HG03442 (cell line): ENCODE data around the gene ATR.
"Not testable (repeated sequence)": the region's sequence is repeated elsewhere in the genome, so short reads cannot be mapped to it uniquely, and the experiment has no call there.

Source experiments
- ATAC-seq: cut with Tn5 transposase; IDR thresholded peaks from one replicate; pipeline ENCODE4 v1.9.1; 2021; ENCODE audit warnings: mild to moderate bottlenecking, moderate library complexity; ENCODE audit not compliant: unreplicated experiment

Gene ATR

DNA sequence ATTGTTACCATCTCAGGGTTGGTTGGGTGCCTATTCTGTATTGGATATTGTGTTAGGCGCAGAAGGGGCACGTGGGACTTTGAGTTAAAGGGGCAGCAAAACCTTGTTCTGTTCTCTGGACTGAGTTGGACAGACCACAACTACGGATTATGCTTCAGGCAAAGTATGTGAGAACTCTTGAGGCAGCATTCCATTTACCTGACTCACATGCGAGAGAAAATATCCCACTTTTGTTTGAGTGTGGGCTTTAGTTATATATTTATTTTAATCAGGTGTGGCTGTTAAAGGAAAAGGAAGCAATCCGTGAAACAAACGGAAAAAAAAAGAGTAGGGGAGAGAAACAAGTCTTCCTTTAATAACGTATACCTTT lies 17.0 kb upstream of the ATR start:
- no peak for ATAC-seq

DNA sequence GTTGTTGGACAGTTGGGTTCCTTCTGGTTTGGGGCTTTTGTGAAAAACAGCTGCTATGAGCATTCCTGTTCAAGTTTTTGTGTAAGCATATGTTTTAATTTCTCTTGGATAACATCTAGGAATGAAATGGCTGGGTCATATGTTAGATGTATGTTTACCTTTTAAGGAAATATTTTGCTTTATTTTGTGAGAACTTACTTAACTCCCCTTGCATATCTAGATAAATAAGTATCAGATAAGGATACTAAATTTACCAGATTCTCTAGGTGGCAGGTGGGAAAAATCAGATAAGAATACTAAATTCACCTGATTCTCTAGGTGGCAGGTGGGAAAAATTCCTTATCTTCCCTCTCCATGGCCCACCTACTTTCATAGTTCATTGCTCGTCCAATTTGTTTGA lies 16.6 kb upstream of the ATR start:
- ATAC-seq, result no peak

DNA sequence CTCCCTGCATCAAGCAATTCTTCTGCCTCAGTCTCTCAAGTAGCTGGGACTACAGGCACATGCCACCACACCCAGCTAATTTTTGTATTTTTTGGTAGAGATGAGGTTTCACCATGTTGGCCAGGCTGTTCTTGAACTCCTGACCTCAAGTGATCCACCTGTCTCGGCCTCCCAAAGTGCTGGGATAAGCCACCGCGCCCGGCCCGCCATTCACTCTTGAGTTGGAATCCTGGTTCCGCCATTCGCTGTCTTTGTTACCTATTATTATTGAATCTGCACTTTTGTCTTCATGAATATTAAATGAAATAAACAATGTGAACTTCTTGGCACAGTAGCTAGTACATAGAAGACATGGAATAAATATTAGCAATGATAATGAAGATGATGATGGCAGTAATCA lies 13.7 kb upstream of the ATR start:
- ATAC-seq, result not testable (repeated sequence)

- no peak for ATAC-seq
Measured at GRCh38 chr3:142588703-142589102, 10.2 kb upstream of the ATR start.

GRCh38 chr3:142586803-142587406 lies 8.4 kb upstream of the ATR start:
- no peak for ATAC-seq

GRCh38 chr3:142581070-142581469 lies 2.5 kb upstream of the ATR start:
- not testable (repeated sequence) for ATAC-seq

- no peak for ATAC-seq
Measured at GRCh38 chr3:142580061-142580423, 1.5 kb upstream of the ATR start.

- no peak for ATAC-seq
Measured at GRCh38 chr3:142577696-142578328, 721 bp downstream of the ATR start.

GRCh38 chr3:142576792-142577191 lies 1.7 kb downstream of the ATR start:
- no peak for ATAC-seq

GRCh38 chr3:142574665-142575064 lies 3.9 kb downstream of the ATR start:
- no peak for ATAC-seq

GRCh38 chr3:142574223-142574622 lies 4.3 kb downstream of the ATR start:
- not testable (repeated sequence) for ATAC-seq

GRCh38 chr3:142569422-142569821 lies 9.1 kb downstream of the ATR start:
- not testable (repeated sequence) for ATAC-seq

GRCh38 chr3:142568393-142569017 lies 10.0 kb downstream of the ATR start:
- ATAC-seq, result no peak

GRCh38 chr3:142566096-142566495 lies 12.4 kb downstream of the ATR start:
- no peak for ATAC-seq

GRCh38 chr3:142563496-142563997 lies 15.0 kb downstream of the ATR start:
- no peak for ATAC-seq

- no peak for ATAC-seq
Measured at GRCh38 chr3:142560118-142560517, 18.4 kb downstream of the ATR start.

DNA sequence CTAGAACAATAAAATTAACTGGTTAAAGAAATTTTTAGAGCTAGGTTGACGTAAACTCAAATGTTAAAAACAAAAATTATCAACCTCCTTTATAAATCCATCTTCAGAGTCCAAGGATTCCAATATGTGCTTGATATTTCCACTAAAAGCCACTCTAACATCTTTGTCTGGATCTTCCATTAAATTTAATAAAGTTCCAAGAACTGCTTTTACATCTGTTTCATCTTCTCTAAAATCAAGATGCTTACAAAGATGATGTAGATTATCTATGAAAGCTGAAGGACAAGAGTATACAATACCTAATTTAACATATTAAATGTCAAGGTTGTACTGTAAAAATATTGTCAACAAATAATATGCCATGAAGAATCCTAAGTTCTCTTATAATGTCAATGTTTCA lies 24.8 kb downstream of the ATR start:
- ATAC-seq, result no peak

GRCh38 chr3:142552579-142552978 lies 26.0 kb downstream of the ATR start:
- ATAC-seq, result not testable (repeated sequence)

- ATAC-seq, result no peak
Measured at GRCh38 chr3:142549986-142550385, 28.5 kb downstream of the ATR start.

GRCh38 chr3:142543307-142543706 lies 35.2 kb downstream of the ATR start:
- ATAC-seq, result no peak

DNA sequence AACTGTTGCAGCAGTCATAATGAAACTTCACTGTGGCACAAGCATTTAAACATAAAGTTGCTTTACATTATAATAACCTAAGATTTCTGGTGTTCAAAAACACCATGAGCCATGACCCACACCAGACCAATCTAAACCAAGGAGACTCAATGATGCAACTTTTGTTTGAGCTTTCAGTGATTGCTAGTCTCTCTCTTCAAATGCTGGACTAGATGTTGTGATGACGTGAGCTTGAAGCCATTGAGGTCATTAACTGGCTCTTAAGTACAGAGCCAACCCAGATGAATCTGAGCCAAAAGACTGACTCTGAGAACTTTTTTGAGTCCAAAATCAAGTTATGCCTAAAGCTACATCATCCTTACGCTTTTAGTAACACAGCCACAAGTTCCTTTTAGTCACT lies 36.5 kb downstream of the ATR start:
- ATAC-seq, result no peak

GRCh38 chr3:142536519-142536918 lies 42.0 kb downstream of the ATR start:
- no peak for ATAC-seq
